Adipose tissue (tissue), 3 donors: ENCODE measurements around the gene CFLAR. TPM values are rescaled to one million over a fixed set of nuclear protein-coding genes. Genes with fewer than 3 reads are reported as not detected.

Experiments
- polyA plus RNA-seq, 3 donors: library from polyadenylated mRNA; stranded (reverse); fragments of 200-250 nt; gene quantifications; one replicate each; pipeline ENCODE4 v1.2.3, GENCODE V29; 2013
- donor health status: healthy with polysubstance abuse.
- donor health status: Bipolar disorder and iron deficiency.
- donor health status: healthy.

Gene CFLAR
- polyA plus RNA-seq, 3 donors, result 22.0 to 123 (median 75.4) TPM

Other genes starting within 250 kb of the CFLAR start
- 10 to 100 TPM in 2 of 3 donors, 1 to 10 TPM in 1; 7.0 to 25.3 (median 18.3) TPM for gene PPIL3, start 227.1 kb upstream of the CFLAR start, polyA plus RNA-seq
- 10 to 100 TPM; 12.1 to 25.9 (median 17.2) TPM for gene NIF3L1, start 226.8 kb upstream of the CFLAR start, polyA plus RNA-seq
- gene ORC2, start 152.5 kb upstream of the CFLAR start, polyA plus RNA-seq, result 1 to 10 TPM; 5.0 to 7.0 (median 6.0) TPM
- gene HYCC2, start 44.5 kb upstream of the CFLAR start, polyA plus RNA-seq, result 1 to 10 TPM; 1.5 to 6.7 (median 3.7) TPM
- 100 to 1,000 TPM in 1 of 3 donors, 10 to 100 TPM in 2; 28.9 to 110 (median 73.3) TPM for gene NDUFB3, start 44.2 kb upstream of the CFLAR start, polyA plus RNA-seq
- 1 to 10 TPM; 2.3 to 4.8 (median 3.6) TPM for gene CASP10, start 67.0 kb downstream of the CFLAR start, polyA plus RNA-seq
- 10 to 100 TPM in 2 of 3 donors, 1 to 10 TPM in 1; 5.0 to 11.0 (median 10.8) TPM for gene CASP8, start 144.4 kb downstream of the CFLAR start, polyA plus RNA-seq
- gene FLACC1, start 241.2 kb downstream of the CFLAR start, polyA plus RNA-seq, result 1 to 10 TPM in 1 of 3 donors, under 1 TPM in 2; 0.67 to 1.1 (median 0.74) TPM